HG02759 (cell line): ENCODE results near the gene SCN10A.

Source experiments
- ATAC-seq: cut with Tn5 transposase; IDR thresholded peaks from one replicate; pipeline ENCODE4 v1.9.1; 2021; ENCODE audit warnings: mild to moderate bottlenecking, moderate library complexity; ENCODE audit not compliant: unreplicated experiment

Gene SCN10A

GRCh38 chr3:38816026-38816425 is at the start of gene SCN10A:
TSS of gene SCN10A (minus strand) at chr3:38816217. CDS start at chr3:38794010, 22,207 bp downstream.
- no peak for ATAC-seq

GRCh38 chr3:38853011-38853410 is 37.0 kb upstream of the SCN10A start:
- ATAC-seq = no peak

- no peak for ATAC-seq
These were observed 27.9 kb upstream of the SCN10A start for GRCh38 chr3:38843898-38844297.

GRCh38 chr3:38842266-38842965 is 26.4 kb upstream of the SCN10A start:
- no peak for ATAC-seq

- no peak for ATAC-seq
These were observed 25.0 kb upstream of the SCN10A start for GRCh38 chr3:38840987-38841386.

- no peak for ATAC-seq
These were observed 21.3 kb upstream of the SCN10A start for GRCh38 chr3:38837358-38837757.

GRCh38 chr3:38836561-38836960 is 20.5 kb upstream of the SCN10A start:
- no peak for ATAC-seq

GRCh38 chr3:38835939-38836338 is 19.9 kb upstream of the SCN10A start:
- no peak for ATAC-seq

- no peak for ATAC-seq
These were observed 18.7 kb upstream of the SCN10A start for GRCh38 chr3:38834717-38835116.

- ATAC-seq = no peak
These were observed 18.1 kb upstream of the SCN10A start for GRCh38 chr3:38834110-38834509.

- ATAC-seq = no peak
These were observed 13.4 kb upstream of the SCN10A start for GRCh38 chr3:38829404-38829803.

GRCh38 chr3:38828681-38829080 is 12.7 kb upstream of the SCN10A start:
- no peak for ATAC-seq

- no peak for ATAC-seq
These were observed 11.8 kb upstream of the SCN10A start for GRCh38 chr3:38827791-38828190.

GRCh38 chr3:38826001-38826400 is 10.0 kb upstream of the SCN10A start:
- no peak for ATAC-seq

GRCh38 chr3:38824349-38824748 is 8.3 kb upstream of the SCN10A start:
- ATAC-seq = no peak

GRCh38 chr3:38823722-38824121 is 7.7 kb upstream of the SCN10A start:
- no peak for ATAC-seq

GRCh38 chr3:38823186-38823585 is 7.2 kb upstream of the SCN10A start:
- ATAC-seq = no peak

GRCh38 chr3:38811822-38812221 is 4.2 kb downstream of the SCN10A start:
- ATAC-seq = no peak

GRCh38 chr3:38805765-38806386 is 10.1 kb downstream of the SCN10A start:
- ATAC-seq = no peak

- no peak for ATAC-seq
These were observed 11.0 kb downstream of the SCN10A start for GRCh38 chr3:38805004-38805403.

- ATAC-seq = no peak
These were observed 15.5 kb downstream of the SCN10A start for GRCh38 chr3:38800511-38800910.

- ATAC-seq = no peak
These were observed 22.3 kb downstream of the SCN10A start for GRCh38 chr3:38793721-38794120.

GRCh38 chr3:38792983-38793382 is 23.0 kb downstream of the SCN10A start:
- ATAC-seq = no peak
